Retinal pigment epithelial cell (primary cell): Measurements from ENCODE around the gene RPS10.
A peak's percentile ranks its signal among the peaks of the same experiment; 100 is the strongest.

Experiments
- DNase-seq: peaks from one replicate; pipeline ENCODE4 v3.0.0-alpha.2; 2010; ENCODE audit warnings: low read depth
- H3K4me3 ChIP-seq: 2 replicates; pipeline ENCODE4 v1.5.1; 2011; ENCODE audit warnings: mild to moderate bottlenecking, low read length, control low read depth, moderate library complexity
- TF ChIP-seq, protein P1 (sequence below): conservative IDR thresholded peaks from 2 replicates; pipeline ENCODE4 v1.5.1; 2011; ENCODE audit warnings: low read depth, low read length, control low read depth, inconsistent platforms

RPS10 gene

DNA sequence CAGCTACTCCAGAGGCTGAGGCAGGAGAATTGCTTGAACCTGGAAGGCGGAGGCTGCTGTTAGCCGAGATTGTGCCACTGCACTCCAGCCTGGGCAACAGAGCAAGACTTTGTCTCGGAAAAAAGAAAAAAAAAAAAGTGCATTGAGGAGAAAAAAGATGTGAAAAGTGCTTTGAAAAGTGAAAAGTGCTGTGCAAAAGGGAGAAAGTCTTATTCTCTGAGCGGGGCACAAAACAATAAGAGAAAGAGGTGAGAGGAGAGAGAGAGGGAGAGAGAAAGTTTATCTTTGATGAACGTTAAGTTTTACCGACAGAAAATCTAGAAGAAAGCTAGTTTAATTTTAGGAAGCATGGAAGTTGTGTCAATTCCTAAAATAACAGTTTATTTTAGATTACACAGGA is 36.1 kb upstream of the RPS10 start:
- TF ChIP-seq, protein P1, sequence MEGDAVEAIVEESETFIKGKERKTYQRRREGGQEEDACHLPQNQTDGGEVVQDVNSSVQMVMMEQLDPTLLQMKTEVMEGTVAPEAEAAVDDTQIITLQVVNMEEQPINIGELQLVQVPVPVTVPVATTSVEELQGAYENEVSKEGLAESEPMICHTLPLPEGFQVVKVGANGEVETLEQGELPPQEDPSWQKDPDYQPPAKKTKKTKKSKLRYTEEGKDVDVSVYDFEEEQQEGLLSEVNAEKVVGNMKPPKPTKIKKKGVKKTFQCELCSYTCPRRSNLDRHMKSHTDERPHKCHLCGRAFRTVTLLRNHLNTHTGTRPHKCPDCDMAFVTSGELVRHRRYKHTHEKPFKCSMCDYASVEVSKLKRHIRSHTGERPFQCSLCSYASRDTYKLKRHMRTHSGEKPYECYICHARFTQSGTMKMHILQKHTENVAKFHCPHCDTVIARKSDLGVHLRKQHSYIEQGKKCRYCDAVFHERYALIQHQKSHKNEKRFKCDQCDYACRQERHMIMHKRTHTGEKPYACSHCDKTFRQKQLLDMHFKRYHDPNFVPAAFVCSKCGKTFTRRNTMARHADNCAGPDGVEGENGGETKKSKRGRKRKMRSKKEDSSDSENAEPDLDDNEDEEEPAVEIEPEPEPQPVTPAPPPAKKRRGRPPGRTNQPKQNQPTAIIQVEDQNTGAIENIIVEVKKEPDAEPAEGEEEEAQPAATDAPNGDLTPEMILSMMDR = no peak
- no peak for DNase-seq
- no peak overlapping the region for H3K4me3 ChIP-seq

GRCh38 chr6:34460796-34461507 is 35.1 kb upstream of the RPS10 start:
- no peak overlapping the region for H3K4me3 ChIP-seq
- TF ChIP-seq, protein P1 = no peak
- no peak for DNase-seq

GRCh38 chr6:34459899-34460593 is 34.2 kb upstream of the RPS10 start:
- DNase-seq = no peak

GRCh38 chr6:34457742-34458735 is 32.2 kb upstream of the RPS10 start:
- DNase-seq = no peak
- TF ChIP-seq, protein P1 = no peak
- no peak overlapping the region for H3K4me3 ChIP-seq

More at GRCh38 chr6:34459899-34460593, 34.2 kb upstream of the RPS10 start:
- TF ChIP-seq, protein P1 = peak; percentile 76
- no peak overlapping the region for H3K4me3 ChIP-seq

DNA sequence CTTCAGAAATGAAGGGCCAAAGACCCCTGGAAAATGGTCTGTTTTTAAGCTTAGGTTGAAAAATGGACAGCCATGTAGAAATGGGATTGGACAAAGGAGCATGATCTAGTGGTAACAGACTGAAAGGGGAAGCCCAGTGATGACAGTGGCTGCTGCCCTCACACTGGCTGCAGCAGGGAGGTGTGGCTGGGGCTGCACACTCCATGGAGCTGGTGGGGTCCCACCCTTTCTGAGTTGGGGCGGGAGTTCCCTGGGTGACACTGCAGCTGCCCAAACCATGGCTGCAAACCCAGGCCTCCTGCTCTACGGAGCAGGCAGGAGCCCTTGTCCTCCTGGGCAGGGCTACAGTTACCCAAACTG is 31.5 kb upstream of the RPS10 start:
- DNase-seq = no peak
- no peak overlapping the region for H3K4me3 ChIP-seq
- TF ChIP-seq, protein P1 = no peak

- TF ChIP-seq, protein P1 = no peak
- H3K4me3 ChIP-seq = no peak overlapping the region
- no peak for DNase-seq
Measured at GRCh38 chr6:34455831-34456230, 30.0 kb upstream of the RPS10 start.
